Endothelial cell of umbilical vein (primary cell): ENCODE measurements around the gene CEP152. TPM values are rescaled to one million over a fixed set of nuclear protein-coding genes. Genes with fewer than 3 reads are reported as not detected.

ENCODE experiments used
- BruUV-seq: library from RNA; stranded (reverse); fragments of 400-500 nt; replicated peaks from 2 replicates; lab custom pipeline; 2021; lab: Mats Ljungman, UMichigan
- CTCF ChIA-PET: fragments of 300-600, 350-600 bp; sonication (Branson Sonifier 250); formaldehyde crosslinking; loops from one replicate; lab custom pipeline; 2021; ENCODE audit warnings: antibody characterized with exemption, inconsistent platforms; lab: Charles Lee
- POLR2A ChIA-PET: fragments of 300-600, 350-600 bp; sonication (Branson Sonifier 250); formaldehyde crosslinking; loops from one replicate; lab custom pipeline; 2021; ENCODE audit warnings: antibody characterized with exemption, inconsistent platforms; lab: Charles Lee
- DNase-seq: peaks from one replicate; pipeline ENCODE4 v3.0.0-alpha.2; 2011; ENCODE audit warnings: low read depth, low spot score
- FAIRE-seq: peaks from 2 replicates; lab custom pipeline; 2011; peaks lifted over from hg19 to GRCh38; lab: Jason Lieb, UNC
- H2AFZ ChIP-seq: 2 replicates; pipeline ENCODE4 v1.6.0; 2012; ENCODE audit warnings: low read depth, low read length, control low read depth, inconsistent platforms
- H3K27ac ChIP-seq: 2 replicates; pipeline ENCODE4 v1.5.1; 2011; ENCODE audit warnings: low read depth, mild to moderate bottlenecking, control low read depth, low read length, moderate library complexity; ENCODE audit not compliant: insufficient read depth
- H3K27me3 ChIP-seq, 2 experiments: 2 replicates each; pipeline versions ENCODE4 v1.6.0 to v1.6.1; 2011; ENCODE audit warnings: low read length in 2 of 2, mixed read lengths in 1 of 2; ENCODE audit not compliant: control insufficient read depth in 2 of 2, insufficient read depth in 2 of 2
- H3K36me3 ChIP-seq, 2 experiments: 2 replicates in 1 of 2; 3 replicates in 1 of 2; pipeline ENCODE4 v1.5.1; 2011; ENCODE audit warnings: low read length in 2 of 2, mild to moderate bottlenecking in 1 of 2, moderate library complexity in 1 of 2; ENCODE audit not compliant: control insufficient read depth in 2 of 2, insufficient read depth in 2 of 2; ENCODE audit errors: extremely low read depth in 1 of 2
- H3K4me1 ChIP-seq: 3 replicates; pipeline ENCODE4 v1.5.1; 2011; ENCODE audit warnings: mild to moderate bottlenecking, low read length; ENCODE audit not compliant: control insufficient read depth, insufficient read depth; ENCODE audit errors: extremely low read depth
- H3K4me2 ChIP-seq: 2 replicates; pipeline ENCODE4 v1.6.1; 2011; ENCODE audit warnings: low read length, control low read depth, mixed read lengths; ENCODE audit not compliant: insufficient read depth
- H3K4me3 ChIP-seq, 3 experiments: fragments of 200-600 bp in 1 of 3; sonication (generic), shearing (Covaris generic) in 1 of 3; replicated peaks in 1 of 3; 2 replicates each; pipeline ENCODE4 v1.5.1; 2011 to 2016; ENCODE audit warnings: control low read depth in 3 of 3, low read length in 3 of 3, mild to moderate bottlenecking in 2 of 3, inconsistent platforms in 1 of 3, low read depth in 1 of 3, moderate library complexity in 1 of 3; ENCODE audit not compliant: insufficient read depth in 1 of 3
- H3K79me2 ChIP-seq: 2 replicates; pipeline ENCODE4 v1.6.0; 2012; ENCODE audit warnings: low read length, inconsistent platforms; ENCODE audit not compliant: control insufficient read depth, insufficient read depth
- H3K9ac ChIP-seq: replicated peaks from 2 replicates; pipeline ENCODE3; 2011; ENCODE audit warnings: low read length, control low read depth; ENCODE audit not compliant: insufficient read depth; ENCODE audit errors: extremely low read depth
- H3K9me1 ChIP-seq: replicated peaks from 3 replicates; pipeline ENCODE4 v1.6.0; 2011; ENCODE audit warnings: mild to moderate bottlenecking, low read length; ENCODE audit not compliant: control insufficient read depth, insufficient read depth; ENCODE audit errors: extremely low read depth
- H3K9me3 ChIP-seq: replicated peaks from 2 replicates; pipeline ENCODE4 v1.5.1; 2012; ENCODE audit warnings: low read length, inconsistent platforms; ENCODE audit not compliant: control insufficient read depth, insufficient read depth
- H4K20me1 ChIP-seq: replicated peaks from 2 replicates; pipeline ENCODE3; 2011; ENCODE audit warnings: mild to moderate bottlenecking, low read length; ENCODE audit not compliant: control insufficient read depth, insufficient read depth; ENCODE audit errors: extremely low read depth
- EZH2 ChIP-seq: IDR thresholded peaks from 2 replicates; pipeline ENCODE4 v1.6.1; 2012; ENCODE audit warnings: borderline replicate concordance, low read depth, mild to moderate bottlenecking, moderate library complexity, low read length, inconsistent platforms; ENCODE audit not compliant: severe bottlenecking
- FOS ChIP-seq: IDR thresholded peaks from 2 replicates; pipeline ENCODE4 v1.6.1; 2011; ENCODE audit warnings: mild to moderate bottlenecking, low read length, moderate library complexity, borderline replicate concordance; ENCODE audit not compliant: insufficient read depth
- GATA2 ChIP-seq: IDR thresholded peaks from 2 replicates; pipeline ENCODE4 v1.7.0; 2011; ENCODE audit warnings: low read depth, mild to moderate bottlenecking, moderate library complexity, mixed read lengths, low read length; ENCODE audit not compliant: insufficient read length, insufficient read depth
- JUN ChIP-seq: IDR thresholded peaks from 2 replicates; pipeline ENCODE4 v1.6.1; 2011; ENCODE audit warnings: borderline replicate concordance, low read depth; ENCODE audit not compliant: insufficient read length, insufficient read depth
- MYC ChIP-seq: IDR thresholded peaks from one replicate; pipeline ENCODE4 v1.6.1; 2011; ENCODE audit warnings: mild to moderate bottlenecking, low read depth, low read length
- POLR2A ChIP-seq: IDR thresholded peaks from 2 replicates; pipeline ENCODE4 v1.6.1; 2012; ENCODE audit warnings: low read depth, mild to moderate bottlenecking, control low read depth, low read length
- POLR2AphosphoS5 ChIP-seq: IDR thresholded peaks from 2 replicates; pipeline ENCODE4 v1.6.1; 2012; ENCODE audit warnings: low read depth, mild to moderate bottlenecking, control low read depth, low read length, moderate library complexity; ENCODE audit not compliant: insufficient read depth
- dilution Hi-C: fragments of 300-500 bp; cut with MboI; formaldehyde crosslinking; loops from one replicate; pipeline ENCODE4 v1.15.0; 2019; ENCODE audit warnings: low sequenced_read_pairs; ENCODE audit not compliant: extremely low pct_ligation_motif_present
- intact Hi-C: fragments of 100-400 bp; cut with micrococcal nuclease; formaldehyde crosslinking; loops from one replicate; pipeline ENCODE4 v1.10.0; 2022
- polyA plus RNA-seq, 4 experiments: library from polyadenylated mRNA; depleted of rRNA in 3 of 4; stranded (reverse) in 3 of 4; unstranded in 1 of 4; fragments of >200 nt; gene quantifications; 2 replicates each; pipeline versions ENCODE4 v1.2.1 to v1.2.3, GENCODE V29; 2011 to 2012; ENCODE audit warnings: missing spikeins in 1 of 4
- total RNA-seq: library from RNA; stranded (reverse); gene quantifications from 2 replicates; pipeline ENCODE4 v1.2.3, GENCODE V29; 2021
- TF ChIP-seq, protein P1 (sequence below), 2 donors: IDR thresholded peaks; 1 replicate in 1 of 2; 2 replicates in 1 of 2; pipeline ENCODE4 v1.5.1; 2011; ENCODE audit warnings: low read length in 2 of 2, mild to moderate bottlenecking in 2 of 2, moderate library complexity in 2 of 2, control low read depth in 1 of 2, inconsistent platforms in 1 of 2, low read depth in 1 of 2; ENCODE audit not compliant: insufficient read depth in 1 of 2; ENCODE audit errors: extremely low read depth in 1 of 2
- TF ChIP-seq, protein P2 (sequence below): IDR thresholded peaks from 2 replicates; pipeline ENCODE4 v1.6.1; 2011; ENCODE audit not compliant: insufficient read depth, insufficient read length

Gene CEP152
- total and polyA plus RNA-seq, 2 donors (not counting 3 experiments of a cell fraction or from before 2014, with no cell fraction given) = 3.0 to 15.7 TPM

DNA sequence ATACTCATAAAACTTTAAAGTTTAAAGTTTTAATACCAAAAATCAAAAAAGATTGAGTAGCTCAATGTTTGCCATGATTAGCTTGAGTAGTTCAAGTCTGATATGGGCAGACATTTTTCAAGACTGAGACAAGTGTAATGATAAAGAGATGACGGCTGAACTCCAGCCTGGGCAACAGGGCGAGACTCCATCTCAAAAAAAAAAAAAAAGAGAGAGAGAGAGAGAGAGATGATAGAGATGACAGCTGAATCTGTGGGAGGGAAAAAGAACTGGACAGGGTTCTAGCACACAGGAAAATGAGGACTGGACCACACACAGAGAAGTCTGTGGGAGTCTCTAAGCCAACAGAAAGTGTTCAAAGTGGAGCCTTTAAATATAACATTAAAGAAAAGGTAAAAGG lies 25.2 kb downstream of the CEP152 start:
- CTCF ChIA-PET = interaction anchor here (0.7 to 2.5 kb wide), 6 partner anchors 10 to 140 kb away, joined by 3 to 9 read pairs (median 4); partner anchors contain the start of gene FBN1
- no peak overlapping the region for H3K4me3 ChIP-seq
- H3K9me1 ChIP-seq = peaks cover 2% of the 10 kb centered on the region
- H3K9me3 ChIP-seq = no peaks in the 10 kb centered on the region
- no peak overlapping the region for H3K27ac ChIP-seq
- dilution Hi-C loops (no loop called here), intact Hi-C loops (no loop called here)
- POLR2A ChIA-PET = no interaction called here
- no peaks in the 10 kb centered on the region for H3K4me1 ChIP-seq
- H4K20me1 ChIP-seq = no peaks in the 10 kb centered on the region
- no peak overlapping the region for H3K9ac ChIP-seq
- no peak for TF ChIP-seq JUN
- no peak for TF ChIP-seq GATA2
- no peak for TF ChIP-seq EZH2
- no peak for TF ChIP-seq POLR2A
- TF ChIP-seq, protein P1, sequence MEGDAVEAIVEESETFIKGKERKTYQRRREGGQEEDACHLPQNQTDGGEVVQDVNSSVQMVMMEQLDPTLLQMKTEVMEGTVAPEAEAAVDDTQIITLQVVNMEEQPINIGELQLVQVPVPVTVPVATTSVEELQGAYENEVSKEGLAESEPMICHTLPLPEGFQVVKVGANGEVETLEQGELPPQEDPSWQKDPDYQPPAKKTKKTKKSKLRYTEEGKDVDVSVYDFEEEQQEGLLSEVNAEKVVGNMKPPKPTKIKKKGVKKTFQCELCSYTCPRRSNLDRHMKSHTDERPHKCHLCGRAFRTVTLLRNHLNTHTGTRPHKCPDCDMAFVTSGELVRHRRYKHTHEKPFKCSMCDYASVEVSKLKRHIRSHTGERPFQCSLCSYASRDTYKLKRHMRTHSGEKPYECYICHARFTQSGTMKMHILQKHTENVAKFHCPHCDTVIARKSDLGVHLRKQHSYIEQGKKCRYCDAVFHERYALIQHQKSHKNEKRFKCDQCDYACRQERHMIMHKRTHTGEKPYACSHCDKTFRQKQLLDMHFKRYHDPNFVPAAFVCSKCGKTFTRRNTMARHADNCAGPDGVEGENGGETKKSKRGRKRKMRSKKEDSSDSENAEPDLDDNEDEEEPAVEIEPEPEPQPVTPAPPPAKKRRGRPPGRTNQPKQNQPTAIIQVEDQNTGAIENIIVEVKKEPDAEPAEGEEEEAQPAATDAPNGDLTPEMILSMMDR (IDR thresholded peaks at IDR 0.05; ENCODE audit: extremely low read depth in 1 of 2, insufficient read depth in 1 of 2, low read depth in 1 of 2, low read length in 2 of 2) = no peak
- TF ChIP-seq MYC = no peak
- no peak for TF ChIP-seq FOS
- TF ChIP-seq, protein P2, sequence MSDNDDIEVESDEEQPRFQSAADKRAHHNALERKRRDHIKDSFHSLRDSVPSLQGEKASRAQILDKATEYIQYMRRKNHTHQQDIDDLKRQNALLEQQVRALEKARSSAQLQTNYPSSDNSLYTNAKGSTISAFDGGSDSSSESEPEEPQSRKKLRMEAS = no peak
- no peak for TF ChIP-seq POLR2AphosphoS5
- H2AFZ ChIP-seq = no peak overlapping the region
- DNase-seq = no peak
- no peaks in the 10 kb centered on the region for H3K27me3 ChIP-seq
- FAIRE-seq = no peak
- H3K79me2 ChIP-seq = no peaks in the 10 kb centered on the region
- H3K36me3 ChIP-seq = peaks cover 3 to 14% of the 10 kb centered on the region in 2 experiments
- no peak overlapping the region for H3K4me2 ChIP-seq
- no TSS peak for BruUV-seq
